GM18508 (cell line): ENCODE data around the gene PMS1.
"Not testable (repeated sequence)": the region's sequence is repeated elsewhere in the genome, so short reads cannot be mapped to it uniquely, and the experiment has no call there.

Experiments
- ATAC-seq: cut with Tn5 transposase; IDR thresholded peaks from one replicate; pipeline ENCODE4 v1.9.1; 2021; ENCODE audit warnings: moderate number of reproducible peaks; ENCODE audit not compliant: insufficient read depth, unreplicated experiment

PMS1 gene

DNA sequence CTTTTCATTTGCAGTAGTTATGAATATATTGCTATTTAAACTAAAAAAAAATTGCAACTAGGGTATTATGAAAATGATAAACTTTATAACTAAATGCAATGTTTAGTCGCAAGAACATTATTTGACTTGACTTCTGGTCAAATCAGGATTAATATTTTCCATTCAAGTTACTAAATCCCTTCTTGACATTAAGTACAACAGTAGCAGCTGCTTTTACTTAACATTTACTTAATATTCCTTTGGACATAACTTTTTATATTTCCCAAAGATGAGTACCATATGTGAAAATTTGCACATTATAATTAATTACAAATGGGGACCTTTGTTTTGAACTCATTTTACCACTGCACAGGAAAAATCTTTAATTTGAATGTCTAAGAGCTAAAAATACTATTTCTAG, 74.0 kb downstream of the PMS1 start:
- no peak for ATAC-seq

DNA sequence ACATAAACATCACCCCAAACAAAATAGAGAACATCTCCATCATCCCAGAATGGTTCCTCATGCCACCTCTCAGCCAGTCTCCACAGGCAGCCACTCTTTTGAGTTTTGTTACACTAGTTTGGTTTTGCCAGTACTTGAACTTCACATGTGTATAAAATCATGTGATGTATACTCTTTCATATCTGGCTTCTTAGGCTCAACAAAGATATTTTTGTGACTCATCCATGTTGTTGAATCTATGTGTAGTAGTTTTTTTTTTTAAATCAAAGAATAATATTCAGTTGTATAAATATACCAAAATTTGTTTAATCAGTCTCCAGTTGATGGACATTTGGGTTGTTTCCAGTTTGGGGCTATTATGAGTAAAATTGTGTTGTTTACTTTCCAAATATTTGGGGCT, 75.9 kb downstream of the PMS1 start:
- no peak for ATAC-seq

DNA sequence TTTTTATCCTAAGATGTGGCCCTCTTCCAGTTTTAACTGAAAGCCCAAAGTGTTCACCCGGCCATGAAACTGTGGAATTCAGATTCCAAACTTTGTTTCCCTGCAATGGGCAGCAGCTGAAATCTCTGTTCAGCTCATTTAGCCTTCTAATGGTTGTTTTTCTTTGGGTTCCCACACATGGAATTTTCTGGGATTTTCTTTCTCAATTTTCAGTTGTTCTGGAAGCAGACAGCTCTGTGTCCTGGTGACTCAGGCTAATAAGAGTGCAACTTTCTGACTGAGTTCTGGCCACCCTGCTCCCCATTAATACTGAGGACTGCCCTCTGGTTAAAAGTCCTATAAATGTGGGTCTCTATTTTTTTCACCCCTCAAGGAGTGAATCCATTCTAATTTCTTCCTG, 78.5 kb downstream of the PMS1 start:
- no peak for ATAC-seq

DNA sequence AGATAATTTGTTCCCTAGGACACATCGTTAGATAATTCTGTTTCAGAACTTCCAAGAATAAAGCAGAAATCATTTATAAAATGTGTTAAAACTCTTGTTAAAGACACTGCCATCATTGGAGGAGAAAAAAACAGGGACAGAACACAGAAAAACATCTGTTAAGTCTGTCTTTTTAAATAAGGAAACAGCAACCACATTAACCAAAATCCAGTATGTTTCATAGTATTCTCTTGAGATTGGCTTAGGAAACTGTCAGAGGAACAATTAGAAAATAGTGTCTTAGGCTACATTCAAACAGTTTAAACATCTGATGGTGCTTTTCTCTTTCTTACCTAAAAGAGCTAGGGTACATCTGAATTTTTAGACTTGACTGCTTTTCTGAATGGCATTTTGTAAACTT, 81.6 kb downstream of the PMS1 start:
- ATAC-seq, result no peak

DNA sequence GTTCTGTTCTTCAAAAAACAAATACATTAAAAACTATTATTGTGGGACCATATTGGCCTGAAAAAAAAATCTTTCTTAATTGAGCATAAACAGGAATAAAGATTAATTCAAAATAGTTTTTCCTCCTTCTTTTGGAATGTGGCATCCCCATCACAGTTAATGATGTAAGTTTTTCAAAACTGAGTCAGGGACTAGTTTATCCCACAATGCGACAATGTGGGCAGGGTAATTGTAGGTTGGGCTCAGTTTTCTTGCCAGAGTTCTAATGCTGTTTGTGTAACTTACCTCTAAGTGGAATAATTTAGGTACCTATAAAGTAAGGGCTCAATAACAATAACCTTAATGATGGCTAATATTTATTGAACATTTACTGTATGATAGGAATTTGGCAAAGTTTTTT, 82.0 kb downstream of the PMS1 start:
- no peak for ATAC-seq

DNA sequence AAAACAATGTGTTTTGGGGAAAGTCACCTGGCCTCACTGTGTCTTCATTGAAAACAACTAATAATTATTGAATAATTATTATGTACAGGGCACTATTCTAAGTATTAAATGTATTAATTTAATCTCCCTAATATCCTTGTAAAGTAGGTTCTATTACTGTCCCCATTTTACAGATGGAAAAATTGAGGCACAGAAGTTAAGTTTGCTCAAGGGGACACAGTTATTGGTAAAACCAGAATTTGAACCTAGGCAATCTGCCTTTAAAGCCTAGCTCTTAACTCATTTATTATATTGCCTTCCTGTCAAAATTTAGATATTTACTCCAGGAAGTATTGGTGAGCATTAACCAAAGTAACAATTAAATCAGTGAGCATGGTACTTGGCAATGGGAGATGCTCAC, 84.6 kb downstream of the PMS1 start:
- no peak for ATAC-seq

DNA sequence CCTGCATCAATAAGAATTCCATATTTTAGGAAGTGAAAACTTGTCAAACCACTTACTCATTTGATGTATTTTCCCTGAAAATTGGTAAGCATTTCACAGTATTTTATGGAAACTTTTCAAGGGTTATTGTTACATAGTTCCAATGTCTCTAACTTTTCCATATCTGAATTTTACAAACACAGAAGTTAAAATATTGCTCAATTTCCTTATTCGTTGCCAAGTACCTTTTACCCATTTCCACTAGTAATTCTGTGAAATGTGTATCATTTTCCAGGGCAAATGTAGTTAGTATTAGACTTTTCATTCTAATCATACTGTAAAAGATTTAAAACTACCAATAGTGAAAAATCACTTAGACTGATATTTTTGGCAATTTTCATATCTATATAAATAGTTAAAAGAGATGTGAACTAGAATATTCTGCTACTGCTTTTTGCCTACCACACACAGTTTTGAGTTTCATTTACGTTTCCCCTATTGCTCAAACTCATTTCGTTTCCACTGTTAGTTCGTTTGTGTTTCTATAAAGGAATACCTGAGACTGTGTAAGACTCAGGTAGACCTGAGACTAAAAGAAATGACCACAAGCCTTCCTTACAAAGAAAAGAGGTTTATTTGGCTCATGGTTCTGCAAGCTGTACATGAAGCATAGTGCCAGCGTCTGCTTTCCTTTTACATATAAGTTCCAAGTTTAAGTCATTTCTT, 86.3 kb downstream of the PMS1 start:
- ATAC-seq, result no peak

DNA sequence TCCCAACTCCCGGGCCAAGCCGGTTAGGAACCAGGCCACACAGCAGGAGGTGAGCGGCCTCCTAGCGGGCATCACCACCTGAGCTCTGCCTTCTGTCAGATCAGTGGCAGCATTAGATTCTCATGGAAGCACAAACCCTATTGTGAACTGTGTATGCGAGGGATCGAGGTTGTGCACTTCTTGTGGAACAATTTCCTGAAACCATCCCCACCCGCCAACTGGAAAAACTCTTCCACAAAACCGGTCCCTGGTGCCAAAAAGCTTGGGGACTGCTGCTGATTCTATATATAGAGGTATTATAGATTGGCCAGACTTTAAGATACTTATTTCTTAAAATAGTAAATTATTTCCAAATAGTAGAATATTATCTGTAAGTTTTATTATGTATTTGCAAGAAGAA, 89.4 kb downstream of the PMS1 start:
- ATAC-seq, result no peak

DNA sequence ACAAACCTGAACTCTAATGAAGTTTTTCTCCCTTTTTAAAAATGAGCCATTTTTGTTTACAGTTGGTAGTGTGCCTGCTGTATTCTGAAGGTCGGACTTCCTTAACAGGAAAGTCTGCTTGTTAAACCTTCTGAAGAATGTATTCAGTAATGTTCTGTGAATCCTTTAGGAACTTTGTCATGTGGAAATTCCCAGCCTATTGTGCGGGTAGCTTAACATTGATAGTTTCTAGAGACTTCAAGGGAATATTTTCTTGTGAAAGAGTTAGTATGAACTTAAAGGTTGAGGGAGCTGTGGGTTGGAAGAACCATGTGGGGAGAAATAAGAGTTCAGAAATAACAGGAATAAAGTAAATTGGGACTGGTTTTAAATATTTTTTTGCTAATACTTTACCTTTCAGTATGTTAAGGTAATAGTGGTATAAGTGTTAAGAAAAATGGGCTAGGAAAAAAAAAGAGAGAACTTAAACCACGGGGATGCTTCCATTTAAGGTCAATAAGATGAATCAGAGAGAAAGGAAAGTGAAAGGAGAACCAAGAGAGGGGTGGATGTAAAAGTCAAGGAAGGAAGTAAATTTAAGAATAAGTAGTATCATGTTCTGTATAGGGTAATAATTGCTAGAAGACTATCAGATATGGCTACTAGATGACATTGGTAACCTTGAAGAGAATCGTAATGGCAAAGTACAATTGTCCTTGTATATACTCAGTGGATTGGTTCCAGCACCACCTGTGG, 90.5 kb downstream of the PMS1 start:
- ATAC-seq, result peak; percentile 81

DNA sequence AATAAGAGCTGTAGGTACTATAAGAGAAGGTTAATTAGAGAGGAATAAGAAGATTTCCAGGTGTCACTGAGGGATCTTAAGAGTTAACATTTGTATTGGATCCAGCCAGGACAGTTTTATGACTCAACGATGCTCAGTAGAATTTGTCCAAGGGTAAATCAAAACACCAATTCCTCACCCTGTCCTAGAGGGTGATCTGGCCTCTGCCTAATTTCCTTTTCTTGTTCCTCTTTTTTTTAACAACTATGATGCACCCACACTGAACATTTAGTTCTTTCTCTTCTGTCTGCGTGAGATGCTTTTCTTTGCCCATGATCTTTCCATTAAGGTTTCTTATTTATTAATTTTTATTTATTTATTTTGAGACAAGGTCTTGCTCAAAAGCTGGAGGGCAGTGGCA, 92.0 kb downstream of the PMS1 start:
- ATAC-seq, result no peak

DNA sequence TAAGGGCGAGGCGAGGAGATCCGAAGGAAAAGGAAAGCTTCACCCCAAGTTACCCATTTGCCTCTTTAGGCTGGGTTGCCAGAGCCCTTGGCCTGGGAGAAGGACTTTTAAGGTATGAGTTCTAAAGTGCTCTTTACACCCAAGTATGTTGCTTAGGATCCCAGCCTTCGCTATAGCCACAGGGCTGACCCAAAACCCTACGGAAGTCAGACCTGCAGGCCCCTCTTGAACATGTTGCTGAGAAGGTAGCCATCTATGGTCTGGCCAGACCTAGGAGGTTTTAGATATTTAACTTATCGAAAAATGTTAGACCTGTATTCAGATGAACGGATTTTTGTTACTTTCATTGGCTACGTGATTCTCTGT, 95.4 kb downstream of the PMS1 start:
- ATAC-seq, result no peak

DNA sequence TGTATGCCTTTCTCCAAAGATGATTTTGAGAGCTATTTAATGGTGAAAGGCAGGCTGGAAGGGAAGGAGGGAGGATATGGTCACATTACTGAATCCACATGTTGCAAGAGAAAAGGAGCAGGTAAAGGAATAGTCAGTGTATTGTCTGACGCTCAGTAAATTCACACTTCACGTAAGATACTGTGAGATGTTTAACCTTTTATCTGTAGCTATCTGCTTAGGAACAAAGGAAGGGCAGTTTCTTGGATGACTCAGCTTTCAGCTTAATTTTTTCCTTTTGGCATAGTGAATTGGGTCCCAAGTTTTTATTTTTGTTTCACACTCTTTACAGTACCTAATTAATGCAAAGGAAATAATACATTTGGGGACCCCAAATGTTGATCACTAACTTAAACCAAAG, 96.2 kb downstream of the PMS1 start:
- ATAC-seq, result no peak

DNA sequence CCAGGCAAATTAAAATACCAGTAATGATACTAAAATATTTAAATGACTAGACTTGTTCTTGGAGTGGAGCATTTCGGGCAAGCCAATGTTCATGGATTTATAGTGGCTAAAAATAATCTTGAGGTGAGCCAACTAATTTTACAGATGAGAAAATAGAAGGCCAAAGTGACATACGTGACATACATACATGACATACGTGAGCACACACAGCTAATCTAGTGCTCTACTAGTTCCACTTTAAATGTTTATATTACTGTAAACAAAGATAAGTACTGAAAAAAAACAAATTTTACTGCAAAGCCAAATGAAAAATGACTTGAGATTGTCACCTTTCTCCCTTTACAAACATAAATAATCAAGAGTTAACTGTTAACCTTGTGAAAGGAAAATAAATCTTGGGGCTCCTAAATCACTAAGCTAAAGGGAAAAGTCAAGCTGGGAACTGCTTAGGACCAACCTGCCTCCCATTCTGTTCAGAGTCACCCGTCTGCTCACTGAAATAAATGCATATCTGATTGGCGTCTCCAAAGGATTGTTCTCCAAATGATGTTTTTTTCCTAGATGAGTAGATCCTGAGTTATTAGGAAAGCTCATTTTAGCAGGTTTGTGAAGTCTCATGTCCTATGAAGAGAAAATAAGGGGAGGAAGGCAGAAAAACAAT, 96.7 kb downstream of the PMS1 start:
- ATAC-seq, result no peak

DNA sequence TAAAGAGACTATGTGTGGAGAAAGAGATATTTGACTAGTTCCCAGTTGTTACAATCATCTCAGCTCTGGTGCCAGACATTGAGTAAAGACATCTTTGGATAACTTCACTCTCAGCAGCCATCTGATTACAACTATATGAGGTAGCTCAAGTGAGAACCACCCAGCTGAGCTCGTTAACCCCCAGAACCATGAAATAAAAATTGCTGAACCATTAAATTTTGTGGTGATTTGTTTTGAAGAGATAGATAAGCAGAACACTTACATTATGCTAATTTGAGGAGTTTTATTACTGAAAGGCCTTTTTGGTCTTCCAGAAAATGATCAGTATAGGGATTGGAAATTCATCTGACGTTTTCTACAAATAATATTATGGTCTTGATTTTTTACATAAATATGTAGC, 101.1 kb downstream of the PMS1 start:
- no peak for ATAC-seq

DNA sequence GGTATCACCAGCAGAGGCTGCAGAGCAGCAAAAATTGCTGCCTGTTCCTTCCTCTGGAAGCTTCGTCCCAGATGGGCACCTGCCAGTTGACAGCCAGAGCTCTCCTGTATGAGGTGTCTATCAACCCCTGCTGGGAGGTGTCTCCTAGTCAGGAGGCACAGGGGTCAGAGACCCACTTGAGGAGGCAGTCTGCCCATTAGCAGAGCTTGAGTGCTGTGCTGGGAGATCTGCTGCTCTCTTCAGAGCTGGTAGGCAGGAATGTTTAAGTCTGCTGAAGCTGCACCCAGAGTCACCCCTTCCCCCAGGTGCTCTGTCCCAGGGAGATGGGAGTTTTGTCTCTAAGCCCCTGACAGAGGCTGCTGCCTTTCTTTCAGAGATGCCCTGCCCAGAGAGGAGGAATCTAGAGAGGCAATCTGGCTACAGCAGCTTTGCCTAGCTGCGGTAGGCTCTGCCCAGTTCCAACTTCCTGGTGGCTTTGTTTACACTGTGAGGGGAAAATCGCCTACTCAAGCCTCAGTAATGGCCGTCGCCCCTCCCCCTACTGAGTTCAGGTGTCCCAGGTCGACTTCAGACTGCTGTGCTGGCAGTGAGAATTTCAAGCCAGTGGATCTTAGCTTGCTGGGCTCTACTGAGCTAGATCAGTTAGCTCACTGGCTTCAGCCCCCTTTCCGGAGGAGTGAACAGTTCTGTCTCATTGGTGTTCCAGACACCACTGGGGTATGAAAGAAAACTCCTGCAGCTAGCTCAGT, 108.5 kb downstream of the PMS1 start:
- not testable (repeated sequence) for ATAC-seq

DNA sequence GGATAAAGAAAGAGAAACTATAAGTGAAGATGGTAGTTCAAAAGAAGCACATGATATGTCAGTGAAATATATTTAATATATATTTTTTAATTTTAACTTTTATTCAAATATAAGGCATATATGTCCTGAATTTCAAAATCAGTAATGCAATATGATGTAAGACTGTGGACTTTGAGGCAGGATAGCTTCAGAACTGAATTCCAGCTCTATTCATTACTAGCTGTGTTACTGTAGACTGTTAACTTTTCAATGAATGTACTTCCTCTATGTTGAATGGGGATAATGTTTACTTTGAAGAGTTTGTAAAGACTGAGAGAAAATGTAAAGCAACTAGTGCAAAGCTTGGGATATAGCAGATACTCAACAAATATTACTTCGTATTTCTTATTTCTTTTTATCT, 112.6 kb downstream of the PMS1 start:
- ATAC-seq, result no peak

DNA sequence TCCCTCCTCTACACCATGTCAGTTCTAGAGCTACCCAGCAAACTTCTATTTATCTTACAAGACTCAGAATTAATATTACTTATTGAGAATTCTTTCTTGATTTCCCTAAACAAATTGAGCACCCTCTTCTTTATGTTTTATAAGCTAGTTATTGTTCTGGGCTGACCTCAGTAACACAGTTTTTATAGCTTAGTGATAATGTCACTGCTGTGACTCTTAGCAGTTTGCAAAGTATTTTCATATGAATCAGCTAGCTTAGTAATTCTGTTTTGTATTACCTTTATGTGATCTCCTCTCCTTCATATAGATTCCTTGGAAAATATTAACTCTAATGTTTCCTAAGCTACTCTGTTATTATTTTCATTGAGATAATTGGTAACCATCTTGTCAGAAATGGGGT, 114.9 kb downstream of the PMS1 start:
- ATAC-seq, result no peak

DNA sequence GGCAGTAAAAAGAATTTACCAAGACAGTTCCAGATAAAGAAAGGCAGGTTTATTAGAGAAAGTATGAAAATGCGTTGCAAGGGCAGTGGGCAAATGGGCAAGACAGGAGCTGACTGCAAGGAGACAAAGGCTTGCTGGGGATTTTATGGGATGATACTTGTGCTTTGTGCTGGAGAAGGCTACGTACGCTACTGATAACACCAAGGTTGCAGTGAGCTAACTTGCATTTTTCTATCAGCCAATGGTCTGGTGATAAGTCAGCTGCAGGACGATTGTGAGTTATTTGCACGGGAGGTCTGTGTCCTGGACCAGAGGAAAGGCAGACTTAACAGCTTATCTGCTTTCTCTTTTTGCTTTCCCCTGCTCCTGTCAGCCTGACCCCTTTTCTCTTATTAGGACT, 116.5 kb downstream of the PMS1 start:
- no peak for ATAC-seq

DNA sequence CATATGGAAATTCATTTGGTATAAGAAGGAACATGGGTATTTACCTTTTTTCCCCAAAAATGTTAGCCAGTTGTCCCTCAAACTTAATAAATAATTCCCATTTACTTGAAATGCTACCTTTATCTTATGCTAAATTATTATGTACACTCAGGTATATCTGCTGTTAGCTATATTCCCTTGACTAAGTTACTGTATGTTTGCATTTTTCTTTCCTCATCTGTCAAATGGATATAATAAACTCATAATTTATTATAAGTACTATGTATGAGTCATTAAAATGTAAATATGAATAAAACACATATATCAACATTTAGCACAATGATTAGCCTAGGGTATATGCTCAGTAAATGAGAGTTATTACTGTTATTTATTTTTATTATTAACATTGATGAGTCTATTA, 117.4 kb downstream of the PMS1 start:
- ATAC-seq, result no peak

DNA sequence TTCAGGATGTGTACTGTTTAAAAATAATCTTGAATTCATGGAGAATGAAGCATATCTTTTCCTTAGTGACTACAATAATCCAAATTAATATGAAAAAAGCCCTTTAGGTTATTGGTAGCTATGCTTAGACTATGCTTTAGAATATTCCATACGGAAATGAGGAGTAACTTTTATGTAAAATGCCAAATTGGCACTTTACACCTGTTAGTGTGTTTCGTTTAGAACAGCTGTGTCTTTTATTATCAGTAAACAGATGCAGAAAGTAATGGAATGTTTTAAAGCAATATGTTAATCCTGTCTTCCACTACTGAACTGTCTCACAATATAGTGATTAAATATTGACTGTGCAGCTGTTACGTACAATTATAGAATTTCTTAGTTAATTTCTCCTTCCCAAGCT, 129.6 kb downstream of the PMS1 start:
- ATAC-seq, result no peak

DNA sequence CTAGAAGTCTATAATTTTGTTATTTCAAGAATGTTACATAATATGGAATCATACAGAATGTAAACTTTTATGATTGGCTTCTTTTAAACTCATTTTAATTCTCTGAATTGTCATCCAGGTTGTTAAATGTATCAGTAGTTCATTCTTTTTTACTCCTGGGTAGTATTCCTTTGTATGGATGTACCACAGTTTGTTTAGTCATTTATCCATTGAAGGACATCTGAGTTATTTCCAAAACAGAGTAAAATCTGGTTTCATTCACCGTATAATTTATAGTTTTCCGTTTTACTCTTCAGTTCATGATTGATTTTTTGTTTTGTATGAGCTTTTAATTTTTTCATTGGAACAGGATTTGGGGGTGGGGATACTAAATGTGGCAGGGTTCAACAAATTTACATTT, 132.4 kb downstream of the PMS1 start:
- ATAC-seq, result no peak
